Activated CD8-positive, alpha-beta memory T cell treated with anti-CD3 and anti-CD28 coated beads for 4 hours (primary cell): ENCODE results near the gene UST.
"Not testable (repeated sequence)": the region's sequence is repeated elsewhere in the genome, so short reads cannot be mapped to it uniquely, and the experiment has no call there.

Experiments
- DNase-seq, 2 donors: peaks; one replicate each; pipeline ENCODE4 v3.0.0-alpha.2; 2020; ENCODE audit warnings: low read depth in 2 of 2

Gene UST

GRCh38 chr6:148904896-148905870 lies 158.4 kb downstream of the UST start:
- DNase-seq = no peak

GRCh38 chr6:148905901-148906300 lies 159.1 kb downstream of the UST start:
- DNase-seq = no peak

- no peak for DNase-seq
Measured at GRCh38 chr6:148906386-148906785, 159.6 kb downstream of the UST start.

GRCh38 chr6:148907573-148907972 lies 160.7 kb downstream of the UST start:
- no peak for DNase-seq

GRCh38 chr6:148912252-148912651 lies 165.4 kb downstream of the UST start:
- DNase-seq = no peak

GRCh38 chr6:148915810-148916209 lies 169.0 kb downstream of the UST start:
- no peak for DNase-seq

- DNase-seq = not testable (repeated sequence)
Measured at GRCh38 chr6:148916485-148916884, 169.7 kb downstream of the UST start.

- no peak for DNase-seq
Measured at GRCh38 chr6:148924226-148925012, 177.6 kb downstream of the UST start.

- DNase-seq = no peak
Measured at GRCh38 chr6:148925701-148926100, 178.9 kb downstream of the UST start.

- DNase-seq = no peak
Measured at GRCh38 chr6:148926478-148926877, 179.6 kb downstream of the UST start.

- no peak for DNase-seq
Measured at GRCh38 chr6:148927586-148927985, 180.8 kb downstream of the UST start.

- DNase-seq = no peak
Measured at GRCh38 chr6:148928811-148929210, 182.0 kb downstream of the UST start.

- DNase-seq = no peak
Measured at GRCh38 chr6:148932208-148932607, 185.4 kb downstream of the UST start.

- no peak for DNase-seq
Measured at GRCh38 chr6:148932731-148933130, 185.9 kb downstream of the UST start.

GRCh38 chr6:148934539-148934938 lies 187.7 kb downstream of the UST start:
- DNase-seq = no peak

GRCh38 chr6:148934961-148935360 lies 188.1 kb downstream of the UST start:
- DNase-seq = no peak

GRCh38 chr6:148935705-148936435 lies 189.0 kb downstream of the UST start:
- DNase-seq = no peak

GRCh38 chr6:148943451-148943850 lies 196.6 kb downstream of the UST start:
- no peak for DNase-seq

- no peak for DNase-seq
Measured at GRCh38 chr6:148944608-148945007, 197.8 kb downstream of the UST start.

GRCh38 chr6:148945301-148946021 lies 198.6 kb downstream of the UST start:
- no peak for DNase-seq
